Measurements from ENCODE around the gene KCNAB1.

GRCh38 chr3:156098437-156099035 is 21.8 kb upstream of the KCNAB1 start:
- TF ChIP-seq, protein P1, sequence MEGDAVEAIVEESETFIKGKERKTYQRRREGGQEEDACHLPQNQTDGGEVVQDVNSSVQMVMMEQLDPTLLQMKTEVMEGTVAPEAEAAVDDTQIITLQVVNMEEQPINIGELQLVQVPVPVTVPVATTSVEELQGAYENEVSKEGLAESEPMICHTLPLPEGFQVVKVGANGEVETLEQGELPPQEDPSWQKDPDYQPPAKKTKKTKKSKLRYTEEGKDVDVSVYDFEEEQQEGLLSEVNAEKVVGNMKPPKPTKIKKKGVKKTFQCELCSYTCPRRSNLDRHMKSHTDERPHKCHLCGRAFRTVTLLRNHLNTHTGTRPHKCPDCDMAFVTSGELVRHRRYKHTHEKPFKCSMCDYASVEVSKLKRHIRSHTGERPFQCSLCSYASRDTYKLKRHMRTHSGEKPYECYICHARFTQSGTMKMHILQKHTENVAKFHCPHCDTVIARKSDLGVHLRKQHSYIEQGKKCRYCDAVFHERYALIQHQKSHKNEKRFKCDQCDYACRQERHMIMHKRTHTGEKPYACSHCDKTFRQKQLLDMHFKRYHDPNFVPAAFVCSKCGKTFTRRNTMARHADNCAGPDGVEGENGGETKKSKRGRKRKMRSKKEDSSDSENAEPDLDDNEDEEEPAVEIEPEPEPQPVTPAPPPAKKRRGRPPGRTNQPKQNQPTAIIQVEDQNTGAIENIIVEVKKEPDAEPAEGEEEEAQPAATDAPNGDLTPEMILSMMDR (IDR thresholded peaks at IDR 0.05; ENCODE audit: low read length) = no peak
- TF ChIP-seq EZH2 (IDR thresholded peaks at IDR 0.05; ENCODE audit: borderline replicate concordance, low read length) = no peak
